Measurements from ENCODE around the gene GTPBP6. TPM values are rescaled to one million over a fixed set of nuclear protein-coding genes. Genes with fewer than 3 reads are reported as not detected.
"Not testable (repeated sequence)": the region's sequence is repeated elsewhere in the genome, so short reads cannot be mapped to it uniquely, and the experiment has no call there.

Gene GTPBP6
- total RNA-seq, 1 experiment from 2014 or later: 35.3 TPM

DNA sequence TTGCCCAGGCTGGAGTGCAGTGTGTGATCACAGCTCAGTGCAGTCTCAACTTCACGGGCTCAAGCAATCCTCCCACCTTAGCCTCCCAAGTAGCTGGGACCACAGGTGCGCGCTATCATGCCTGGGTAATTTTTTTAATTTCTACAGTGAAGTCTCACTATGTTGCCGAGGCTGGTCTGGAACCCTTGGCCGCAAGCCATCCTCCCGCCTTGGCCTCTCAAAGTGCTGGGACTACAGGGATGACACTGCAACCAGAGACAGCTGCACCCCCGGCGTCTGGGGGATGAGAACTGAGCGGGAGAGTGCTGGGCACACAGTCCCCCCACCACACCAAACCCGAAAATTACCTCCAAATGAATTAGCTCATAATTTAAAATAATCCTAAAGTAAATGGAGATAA lies 33.1 kb upstream of the GTPBP6 start:
- no peak for DNase-seq (ENCODE audit: low read depth)

DNA sequence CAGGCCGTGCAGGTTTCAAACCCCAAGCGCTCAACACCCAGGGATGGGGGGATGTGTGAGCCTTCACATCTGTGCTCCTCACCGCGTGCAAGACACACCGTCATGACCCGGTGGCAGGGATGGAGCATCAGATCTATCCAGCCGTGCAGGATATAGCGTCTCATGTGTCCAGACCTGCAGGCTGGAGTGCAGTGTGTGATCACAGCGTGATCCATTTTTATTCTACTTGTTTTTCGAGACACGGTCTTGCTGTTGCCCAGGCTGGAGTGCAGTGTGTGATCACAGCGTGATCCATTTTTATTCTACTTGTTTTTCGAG lies 32.7 kb upstream of the GTPBP6 start:
- not testable (repeated sequence) for DNase-seq (ENCODE audit: low read depth)

DNA sequence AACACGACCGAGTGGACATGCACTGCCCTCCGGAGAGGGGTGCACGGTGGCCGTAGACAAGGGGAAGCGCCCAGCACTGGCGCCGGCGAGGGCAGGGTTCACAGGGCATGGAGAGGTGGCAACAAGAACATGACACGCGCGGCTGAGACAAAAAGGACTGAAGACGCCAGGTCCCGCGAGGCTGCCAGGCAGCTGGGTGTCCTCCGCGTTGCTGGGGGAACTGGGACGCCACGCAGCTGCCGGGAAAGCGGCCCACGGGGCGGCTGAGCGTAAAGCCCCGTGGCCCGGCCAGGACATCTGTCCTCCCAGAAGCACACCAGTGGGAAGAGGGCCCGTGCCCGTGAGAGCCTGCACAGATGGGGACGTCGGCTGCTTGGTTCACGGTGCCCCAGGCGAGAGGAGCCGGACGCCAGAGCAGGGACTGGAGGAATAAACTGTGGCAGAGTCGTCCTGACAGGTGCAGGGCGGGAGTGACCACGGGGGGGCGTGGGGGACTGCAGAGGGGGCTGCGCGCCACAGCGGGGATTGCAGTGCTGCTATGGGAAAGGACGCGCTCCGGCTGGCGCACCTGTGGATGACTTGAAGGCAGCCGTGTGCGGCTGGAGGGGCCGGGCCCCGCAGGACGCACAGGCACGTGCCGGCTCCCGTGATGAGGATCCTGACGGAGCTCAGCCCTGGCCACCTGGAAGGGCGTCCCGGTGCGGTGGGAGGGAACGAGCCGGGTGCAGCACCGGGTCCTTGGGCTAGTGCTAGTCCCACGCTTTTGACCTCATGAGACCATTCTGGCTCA lies 32.1 kb upstream of the GTPBP6 start:
- DNase-seq (ENCODE audit: low read depth): no peak

DNA sequence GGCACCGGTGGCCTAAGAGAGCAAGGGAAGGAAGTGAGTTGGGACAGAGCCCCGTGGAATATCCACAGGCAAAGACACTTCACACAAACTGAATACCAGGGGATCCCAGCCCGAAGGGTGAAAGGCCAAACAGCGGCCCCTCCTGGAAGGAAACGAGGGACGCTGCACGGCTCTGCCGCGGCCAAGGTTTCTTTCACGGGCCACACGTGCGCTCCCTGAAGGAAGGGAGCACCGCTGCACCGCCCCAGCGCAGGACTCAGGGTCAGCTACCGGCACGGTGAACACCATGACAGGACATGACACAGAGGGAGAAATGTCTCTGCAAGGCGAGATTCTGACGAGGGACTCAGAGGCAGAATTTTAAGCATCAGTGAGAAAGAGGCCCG lies 31.5 kb upstream of the GTPBP6 start:
- DNase-seq (ENCODE audit: low read depth): no peak

DNA sequence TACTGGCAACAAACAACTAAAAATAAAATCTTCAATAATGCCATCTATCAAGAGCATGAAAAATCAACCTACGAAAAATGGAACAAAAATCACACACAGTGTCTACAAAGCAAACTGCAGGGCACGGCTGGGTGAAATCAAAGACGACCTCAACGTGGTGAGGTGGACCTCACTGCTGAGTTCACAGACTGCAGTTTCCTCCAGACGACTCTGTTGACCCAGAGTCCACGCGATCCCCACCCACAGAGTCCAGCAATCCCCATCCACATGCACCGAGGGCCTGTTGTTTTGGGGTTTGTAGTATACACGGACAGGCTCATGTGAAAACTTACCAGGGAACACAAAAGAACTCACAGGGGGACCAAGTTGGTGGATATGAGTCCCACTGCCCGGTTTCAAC lies 31.1 kb upstream of the GTPBP6 start:
- DNase-seq (ENCODE audit: low read depth): no peak

DNA sequence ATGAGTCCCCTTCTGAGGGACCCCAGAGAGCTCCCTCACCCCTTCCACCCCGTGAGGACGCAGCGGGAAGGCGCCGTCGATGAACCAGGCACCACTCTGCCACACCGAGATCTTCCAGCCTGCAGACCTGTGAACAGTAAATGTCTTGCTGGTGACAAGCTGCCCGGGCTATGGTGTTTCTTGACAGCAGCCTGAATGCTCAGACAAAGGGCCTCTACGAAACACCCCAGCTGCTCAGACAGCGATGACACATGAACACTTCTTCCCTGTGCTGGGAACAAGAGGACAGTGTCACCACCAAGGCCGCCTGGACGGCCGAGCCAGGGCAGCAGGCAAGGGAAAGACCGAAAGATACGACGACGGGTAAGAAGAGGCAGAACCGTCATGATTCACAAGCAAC lies 30.6 kb upstream of the GTPBP6 start:
- DNase-seq (ENCODE audit: low read depth): no peak

DNA sequence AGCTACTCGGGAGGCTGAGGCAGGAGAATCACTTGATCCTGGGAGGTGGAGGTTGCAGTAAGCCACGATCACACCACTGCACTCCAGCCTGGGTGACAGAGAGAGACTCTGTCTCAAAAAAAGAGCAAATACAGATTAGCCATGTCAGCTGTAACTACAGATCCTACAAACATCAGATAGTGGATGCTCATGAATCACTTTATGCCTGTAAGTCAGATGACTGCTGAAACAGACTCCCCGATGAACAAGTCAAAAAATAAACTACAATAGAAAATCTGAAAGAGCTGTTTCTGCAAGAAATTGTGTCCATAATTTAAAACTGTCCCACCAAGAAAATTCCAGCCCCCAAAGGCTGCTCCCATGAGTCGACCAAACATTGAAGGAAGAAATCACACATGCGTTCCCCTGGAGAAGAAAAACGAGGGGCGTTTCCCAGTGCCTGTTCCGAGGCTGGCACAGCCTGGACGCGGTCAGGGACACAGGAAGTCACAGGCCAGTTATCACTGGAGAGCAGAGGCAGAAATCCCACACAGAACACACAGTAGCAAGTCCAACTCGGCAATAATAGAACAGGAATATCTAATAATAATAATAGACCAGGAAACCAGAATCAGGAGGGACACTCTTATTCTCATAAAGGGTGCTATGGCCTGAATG lies 30.0 kb upstream of the GTPBP6 start:
- DNase-seq (ENCODE audit: low read depth): no peak

DNA sequence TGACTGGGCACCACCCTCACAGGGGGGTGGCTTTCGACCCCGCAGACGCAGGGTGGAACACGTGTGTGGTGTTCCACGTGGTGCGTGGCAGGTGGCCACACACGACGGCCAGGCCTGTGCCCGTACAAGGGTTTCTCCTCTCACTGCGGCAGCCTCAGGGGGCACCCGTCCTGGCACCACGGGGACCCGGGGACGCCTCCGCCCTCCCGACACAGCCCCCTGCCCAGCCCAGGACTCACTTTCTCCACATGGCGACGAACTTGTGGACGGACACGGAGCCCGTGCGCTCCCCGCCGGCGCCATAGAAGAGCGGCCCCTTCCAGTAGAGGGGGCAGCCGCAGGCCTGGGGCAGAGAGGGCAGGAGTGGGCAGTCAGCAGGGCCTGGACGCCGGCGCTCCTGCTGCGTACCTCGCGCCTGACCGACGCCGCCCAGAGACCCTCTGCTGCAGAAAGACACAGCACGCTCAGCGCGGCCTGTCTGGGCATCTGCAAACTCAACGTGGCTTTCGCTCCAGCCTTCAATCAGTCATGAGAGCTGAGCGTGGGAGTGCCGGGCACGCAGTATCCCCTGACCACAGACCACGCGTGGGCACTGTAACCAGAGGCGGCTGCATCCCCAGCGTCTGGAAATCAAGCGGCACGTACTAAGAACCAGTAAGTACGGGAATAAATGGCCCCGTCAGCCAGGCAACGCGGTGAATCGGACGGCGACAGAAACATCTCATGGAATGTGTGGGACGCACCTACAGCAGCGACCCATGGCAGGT lies 28.9 kb upstream of the GTPBP6 start:
- no peak for DNase-seq (ENCODE audit: low read depth)

DNA sequence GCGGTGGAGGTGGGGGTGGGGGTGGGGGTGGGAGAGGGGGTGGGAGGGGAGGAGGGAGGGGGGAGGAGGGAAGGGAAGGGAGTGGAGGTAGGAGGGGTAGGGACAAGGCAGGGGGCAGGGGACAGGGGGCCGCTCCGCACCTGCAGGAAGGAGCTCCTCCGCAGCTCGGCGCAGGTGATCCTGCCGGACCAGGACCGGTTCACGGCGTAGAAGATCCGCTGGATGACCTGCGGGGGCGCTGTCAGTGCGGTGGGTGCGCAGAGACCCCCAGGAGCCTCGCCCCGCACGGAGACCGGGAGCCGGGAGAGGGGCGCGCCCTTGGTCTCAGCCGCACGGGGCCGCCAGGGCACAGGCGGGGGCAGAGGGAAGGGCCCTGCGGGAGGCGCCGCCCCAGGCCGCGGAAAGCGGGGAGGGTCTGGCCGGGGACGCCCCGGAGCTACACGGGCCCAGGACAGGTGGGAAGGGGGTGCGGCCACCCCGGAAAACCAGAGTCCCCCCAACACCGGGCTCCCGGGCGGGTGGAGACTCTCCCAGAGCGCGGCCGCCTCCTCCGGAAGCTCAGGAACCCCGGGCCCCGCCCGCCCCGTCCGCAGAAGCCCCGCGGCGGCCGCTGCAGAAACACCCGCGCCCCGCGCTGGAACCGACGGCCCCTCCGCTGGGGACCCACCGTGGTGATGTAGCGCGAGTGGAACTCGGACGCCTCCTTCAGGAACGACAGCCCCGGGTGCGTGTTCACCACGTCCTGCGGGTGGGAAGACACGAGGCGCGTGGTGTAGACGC lies 27.6 kb upstream of the GTPBP6 start:
- no peak for DNase-seq (ENCODE audit: low read depth)

DNA sequence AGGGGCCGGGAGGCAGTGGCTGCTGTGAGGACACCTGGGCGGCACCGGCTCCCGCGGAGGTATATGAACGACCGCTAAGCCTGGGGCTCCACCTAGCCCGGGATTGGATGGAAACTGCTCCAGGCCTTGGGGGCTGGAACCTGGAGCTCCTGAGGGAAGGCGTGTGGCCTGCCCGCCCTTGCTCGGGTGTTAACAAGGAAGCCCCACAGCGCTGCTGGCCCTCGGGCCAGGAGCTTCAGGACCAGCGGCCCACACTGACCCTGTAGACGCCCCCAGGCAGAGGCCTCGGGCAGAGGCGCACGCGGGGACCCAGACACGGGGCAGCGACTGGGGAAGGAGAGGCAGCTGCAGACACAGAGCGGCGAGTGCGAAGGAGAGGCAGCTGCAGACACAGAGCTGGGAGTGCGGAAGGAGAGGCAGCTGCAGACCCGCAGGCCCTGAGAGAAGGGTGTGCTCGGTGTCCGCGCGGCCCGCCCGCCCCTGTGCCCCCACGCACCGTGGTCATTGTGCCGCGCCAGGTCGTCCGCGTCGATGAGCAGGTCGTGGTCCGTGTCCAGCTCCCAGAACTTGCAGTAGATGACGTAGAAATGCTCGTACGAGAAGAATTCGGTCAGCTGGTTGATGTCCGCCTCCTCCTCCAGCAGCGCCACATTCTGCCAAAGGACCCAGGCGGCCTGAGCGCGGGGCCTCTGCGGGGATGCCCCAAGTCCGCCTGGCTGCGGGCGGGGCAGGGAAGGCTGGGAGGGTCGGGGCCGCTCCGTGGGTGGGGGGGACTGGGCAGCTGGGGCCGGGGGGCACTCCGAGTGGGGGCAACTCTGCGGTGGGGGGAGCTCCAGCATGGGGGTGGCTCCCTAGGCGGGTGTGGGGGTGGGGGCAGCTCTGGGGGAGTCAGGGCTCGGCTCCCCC lies 26.7 kb upstream of the GTPBP6 start:
- DNase-seq (ENCODE audit: low read depth): no peak

DNA sequence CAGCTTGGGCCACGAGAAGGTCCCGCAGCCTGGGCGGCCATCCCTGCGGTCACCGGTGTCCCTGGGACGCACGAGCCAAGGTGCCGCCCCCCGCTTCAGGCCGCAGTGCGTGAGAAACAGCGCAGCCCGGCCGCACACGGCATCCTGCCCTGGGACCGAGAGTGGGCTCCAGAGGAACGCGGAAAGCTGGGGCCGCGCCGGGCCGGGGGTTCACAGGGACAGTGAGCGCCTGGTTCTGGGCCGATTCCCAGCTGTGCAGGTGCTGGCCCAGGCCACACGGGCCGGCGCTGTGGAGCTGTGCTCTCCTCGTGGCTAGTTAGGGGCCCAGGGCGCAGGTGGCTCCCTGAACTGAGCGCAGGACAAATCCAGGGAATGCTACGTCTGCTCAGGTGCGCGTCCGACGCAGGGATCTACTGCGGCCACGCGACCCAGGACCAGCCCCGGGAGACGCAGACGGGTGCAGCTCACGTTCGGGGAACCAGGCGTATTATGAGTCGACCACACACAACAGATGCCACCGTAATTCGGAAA lies 25.8 kb upstream of the GTPBP6 start:
- DNase-seq (ENCODE audit: low read depth): no peak

DNA sequence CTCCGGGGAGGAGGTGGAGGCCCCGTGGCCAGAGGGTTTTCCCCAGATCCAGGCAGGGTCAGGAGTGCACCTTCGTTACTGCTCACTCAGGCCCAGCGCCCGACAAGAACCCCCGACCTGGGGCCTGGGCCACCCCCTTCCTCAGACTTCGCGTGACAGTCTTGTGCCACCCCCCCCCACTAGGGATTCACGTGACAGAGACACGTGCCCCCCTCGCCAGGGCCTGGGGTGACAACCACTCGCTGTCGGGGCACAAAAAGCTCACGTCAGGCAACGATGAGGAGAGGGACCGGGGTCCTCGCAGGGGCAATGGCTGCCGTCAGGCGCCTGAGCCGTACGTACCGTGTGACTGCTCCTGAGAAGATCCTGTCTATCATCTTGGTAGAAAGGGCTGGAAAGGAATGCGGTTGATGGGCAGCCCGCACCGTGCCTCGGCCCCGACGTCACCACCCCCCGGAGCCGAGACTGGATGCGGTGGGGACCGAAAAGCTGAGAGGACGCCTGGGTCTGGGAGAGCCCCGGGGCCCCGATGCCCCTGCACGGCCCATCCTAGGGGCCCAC lies 23.0 kb upstream of the GTPBP6 start:
- DNase-seq (ENCODE audit: low read depth): no peak

DNA sequence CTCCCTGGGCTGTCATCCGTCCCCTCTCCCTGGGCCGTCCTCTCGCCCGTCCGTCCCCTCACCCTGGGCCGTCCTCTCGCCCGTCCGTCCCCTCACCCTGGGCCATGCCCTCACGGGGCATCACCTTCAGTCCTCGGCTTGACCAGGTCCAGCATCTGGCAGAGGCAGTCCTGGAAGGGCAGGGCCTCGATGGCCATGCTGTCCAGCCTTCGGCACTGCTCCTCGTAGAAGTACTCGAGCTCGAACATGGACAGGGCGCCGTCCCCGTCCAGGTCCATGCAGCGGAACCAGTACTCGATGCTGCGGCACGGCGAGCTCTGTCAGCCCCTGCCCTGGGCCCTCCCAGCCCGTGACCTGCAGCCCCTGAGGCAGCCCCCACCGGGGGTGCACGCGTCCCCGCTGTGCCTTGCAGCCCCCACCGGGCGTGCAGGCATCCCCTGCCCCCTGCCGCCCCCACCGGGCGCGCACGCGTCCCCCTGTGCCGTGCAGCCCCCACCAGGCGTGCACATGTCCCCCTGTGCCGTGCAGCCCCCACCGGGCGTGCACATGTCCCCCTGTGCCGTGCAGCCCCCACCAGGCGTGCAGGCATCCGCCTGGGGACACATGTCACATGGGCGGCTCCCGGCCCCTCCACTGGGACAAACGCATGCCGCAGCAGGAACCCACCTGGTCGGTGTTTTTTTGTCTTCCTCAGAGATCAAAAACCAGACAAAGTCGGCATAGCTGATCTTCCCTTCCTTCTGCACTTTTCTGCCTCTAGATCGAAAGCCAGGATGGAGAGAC lies 22.2 kb upstream of the GTPBP6 start:
- DNase-seq (ENCODE audit: low read depth): no peak

DNA sequence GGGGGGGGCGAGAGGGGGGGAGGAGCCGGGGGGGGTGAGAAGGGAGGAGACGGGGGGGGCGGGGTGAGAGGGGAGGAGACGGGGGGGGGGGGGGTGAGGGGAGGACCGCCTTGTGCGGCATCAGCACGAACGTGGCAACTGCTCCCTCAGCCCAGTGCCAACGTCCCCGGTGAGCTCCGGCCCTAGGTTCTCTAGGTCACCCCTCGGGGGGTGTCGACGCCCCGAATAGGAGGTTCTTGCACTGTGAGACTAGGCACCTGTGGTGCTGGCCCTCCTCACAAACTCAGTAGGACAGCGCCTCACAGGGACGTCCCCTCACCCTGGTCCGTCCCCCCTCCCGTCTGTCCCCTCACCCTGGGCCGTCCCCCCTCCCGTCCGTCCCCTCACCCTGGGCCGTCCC lies 21.5 kb upstream of the GTPBP6 start:
- no peak for DNase-seq (ENCODE audit: low read depth)

DNA sequence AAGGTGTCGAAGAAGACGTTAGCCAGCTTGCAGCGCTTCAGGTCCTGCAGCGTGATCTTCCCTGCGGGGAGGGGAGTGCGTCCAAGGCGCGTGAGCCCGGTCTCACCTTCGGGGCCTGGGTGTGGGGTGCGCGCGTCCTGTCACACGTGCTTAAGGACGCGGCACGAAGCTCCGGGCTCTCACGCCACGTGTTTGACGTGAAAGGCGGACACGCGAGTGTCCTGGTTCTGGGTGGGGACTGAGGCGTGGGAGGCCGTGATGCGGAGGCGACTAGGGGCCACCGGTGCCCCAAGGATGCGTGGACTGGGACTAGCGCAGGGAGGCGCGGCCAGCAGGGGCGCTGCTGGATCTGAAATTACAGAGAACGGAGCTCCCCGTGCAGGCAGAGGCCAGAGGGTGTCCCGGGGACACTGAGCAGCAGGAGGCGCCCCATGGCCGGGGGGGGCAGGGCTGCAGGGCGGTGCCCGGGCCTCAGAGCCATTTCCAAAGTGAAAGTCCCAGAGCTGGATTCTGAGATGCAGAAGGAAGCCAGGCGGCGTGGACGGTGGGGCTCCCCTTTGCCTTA lies 20.3 kb upstream of the GTPBP6 start:
- DNase-seq (ENCODE audit: low read depth): no peak

DNA sequence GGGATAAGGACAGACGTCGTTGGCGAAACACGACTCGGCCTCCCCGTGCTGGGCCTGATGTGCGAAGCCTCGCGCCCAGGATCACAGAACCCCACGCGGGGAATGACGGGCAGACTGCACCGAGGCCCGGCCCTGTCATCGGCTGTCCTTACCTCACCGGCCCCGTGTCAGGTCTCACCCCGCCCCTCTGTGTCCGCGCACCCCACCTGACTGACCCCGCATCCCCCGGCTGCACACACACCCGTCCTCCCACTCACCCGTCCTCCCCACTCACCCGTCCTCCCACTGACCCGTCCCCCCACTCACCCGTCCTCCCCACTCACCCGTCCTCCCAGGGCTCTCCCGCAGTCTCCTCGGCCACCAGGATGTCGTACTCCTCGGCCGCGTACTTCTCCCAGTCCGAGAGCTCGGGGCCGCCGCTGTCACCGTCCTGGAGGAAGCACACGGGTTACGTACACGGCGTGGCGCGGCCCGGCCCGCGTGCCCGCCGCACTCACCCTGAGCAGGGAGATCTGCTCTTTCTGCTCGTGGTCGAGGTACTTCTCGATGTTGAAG lies 19.8 kb upstream of the GTPBP6 start:
- DNase-seq (ENCODE audit: low read depth): no peak

DNA sequence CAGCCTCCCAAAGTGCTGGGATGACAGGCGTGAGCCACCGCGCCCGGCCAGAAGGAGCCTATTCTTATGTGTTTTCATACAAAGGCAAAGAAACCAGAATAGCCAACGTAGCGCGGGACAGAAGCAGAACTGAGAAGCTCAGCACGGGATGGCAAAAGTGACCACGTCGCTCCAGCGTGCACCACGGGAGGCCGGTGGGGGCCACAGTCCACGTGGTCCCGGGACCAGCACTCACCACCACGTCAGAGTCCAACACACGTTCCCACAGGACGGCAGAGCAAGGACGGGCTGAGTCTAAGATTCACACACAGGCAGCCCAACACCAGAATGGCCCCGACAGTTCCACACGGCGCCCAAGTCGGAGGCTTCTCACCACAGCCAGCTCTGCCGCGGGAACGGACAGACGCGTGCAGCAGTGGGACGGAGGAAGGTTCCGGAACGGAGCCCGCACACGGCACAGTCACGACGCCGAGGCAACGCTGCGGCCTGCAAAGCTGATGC lies 18.8 kb upstream of the GTPBP6 start:
- no peak for DNase-seq (ENCODE audit: low read depth)

DNA sequence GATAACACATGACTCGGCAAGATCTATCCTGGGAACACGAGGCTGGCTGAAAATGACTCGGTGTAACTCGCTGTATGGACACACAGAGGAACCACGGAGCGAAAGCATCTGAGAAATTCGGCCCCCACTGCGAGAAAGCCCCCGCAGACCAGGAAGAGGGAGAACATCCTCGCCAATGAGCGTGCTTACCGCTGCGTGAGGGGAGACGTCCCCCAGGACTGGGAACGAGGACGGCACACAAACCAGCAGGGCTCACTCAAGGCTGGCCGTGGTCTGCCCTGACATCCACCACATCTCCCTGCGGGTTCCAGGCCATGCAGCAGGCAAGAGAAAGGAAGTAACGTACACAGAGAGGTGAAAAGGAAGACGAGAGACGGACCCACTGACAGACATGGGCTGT lies 17.6 kb upstream of the GTPBP6 start:
- no peak for DNase-seq (ENCODE audit: low read depth)

DNA sequence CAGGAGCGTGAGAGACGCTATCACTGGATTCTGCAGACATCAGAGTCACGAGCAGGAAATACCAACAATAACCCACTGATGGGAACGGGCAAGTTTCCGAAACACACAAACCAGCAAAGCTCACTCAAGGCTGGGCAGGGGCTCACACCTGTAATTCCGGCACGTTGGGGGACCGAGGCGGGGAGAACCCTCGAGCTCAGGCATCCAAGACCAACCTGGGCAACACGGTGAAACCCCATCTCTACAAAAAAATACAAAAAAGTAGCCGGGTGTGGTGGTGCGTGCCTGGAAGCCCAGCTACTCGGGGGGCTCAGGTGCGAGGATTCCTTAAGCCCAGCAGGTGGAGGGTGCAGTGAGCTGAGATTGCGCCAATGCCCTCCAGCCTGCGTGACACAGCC lies 17.2 kb upstream of the GTPBP6 start:
- no peak for DNase-seq (ENCODE audit: low read depth)
